Measurements from ENCODE around the gene YARS2.

YARS2 gene

GRCh38 chr12:32777691-32778175, 22.0 kb upstream of the YARS2 start:
- Histone ChIP-seq H3K4me3 (ENCODE audit: low read depth in 1 of 5, low read length in 5 of 5) (no peak overlapping the region), H3K4me1 (ENCODE audit: control insufficient read depth in 5 of 5, insufficient read depth in 5 of 5, low read length in 5 of 5) (peaks cover 0 to 7% (median 0%) of the 10 kb centered on the region in 5 donors), H3K9ac (ENCODE audit: low read length in 5 of 5) (no peak overlapping the region), H3K9me3 (ENCODE audit: control insufficient read depth in 5 of 5, low read length in 5 of 5) (no peaks in the 10 kb centered on the region), H3K27me3 (ENCODE audit: control insufficient read depth in 5 of 5, insufficient read depth in 4 of 5, low read length in 5 of 5) (peaks cover 0 to 3% (median 0%) of the 10 kb centered on the region in 5 donors), H3K27ac (ENCODE audit: low read depth, low read length) (no peak overlapping the region), H3K36me3 (ENCODE audit: control insufficient read depth in 5 of 5, insufficient read depth in 5 of 5, low read length in 5 of 5) (no peaks in the 10 kb centered on the region)

GRCh38 chr12:32777159-32777558, 21.5 kb upstream of the YARS2 start:
- no peak overlapping the region for H3K4me3 ChIP-seq (ENCODE audit: low read depth in 1 of 5, low read length in 5 of 5)
- no peak overlapping the region for H3K27ac ChIP-seq (ENCODE audit: low read depth, low read length)
- H3K4me1 ChIP-seq (ENCODE audit: control insufficient read depth in 5 of 5, insufficient read depth in 5 of 5, low read length in 5 of 5): peaks cover 0 to 7% (median 0%) of the 10 kb centered on the region in 5 donors
- no peaks in the 10 kb centered on the region for H3K36me3 ChIP-seq (ENCODE audit: control insufficient read depth in 5 of 5, insufficient read depth in 5 of 5, low read length in 5 of 5)
- H3K9me3 ChIP-seq (ENCODE audit: control insufficient read depth in 5 of 5, low read length in 5 of 5): no peaks in the 10 kb centered on the region
- peaks cover 0 to 3% (median 0%) of the 10 kb centered on the region in 5 donors for H3K27me3 ChIP-seq (ENCODE audit: control insufficient read depth in 5 of 5, insufficient read depth in 4 of 5, low read length in 5 of 5)
- no peak overlapping the region for H3K9ac ChIP-seq (ENCODE audit: low read length in 5 of 5)

- H3K9me3 ChIP-seq (ENCODE audit: control insufficient read depth in 5 of 5, low read length in 5 of 5): no peaks in the 10 kb centered on the region
- no peak overlapping the region for H3K27ac ChIP-seq (ENCODE audit: low read depth, low read length)
- H3K4me1 ChIP-seq (ENCODE audit: control insufficient read depth in 5 of 5, insufficient read depth in 5 of 5, low read length in 5 of 5): peaks cover 0 to 7% (median 0%) of the 10 kb centered on the region in 5 donors
- no peak overlapping the region for H3K4me3 ChIP-seq (ENCODE audit: low read depth in 1 of 5, low read length in 5 of 5)
- H3K27me3 ChIP-seq (ENCODE audit: control insufficient read depth in 5 of 5, insufficient read depth in 4 of 5, low read length in 5 of 5): peaks cover 0 to 3% (median 0%) of the 10 kb centered on the region in 5 donors
- no peak overlapping the region for H3K9ac ChIP-seq (ENCODE audit: low read length in 5 of 5)
- H3K36me3 ChIP-seq (ENCODE audit: control insufficient read depth in 5 of 5, insufficient read depth in 5 of 5, low read length in 5 of 5): no peaks in the 10 kb centered on the region
These were observed 20.6 kb upstream of the YARS2 start for GRCh38 chr12:32776258-32776657.

- H3K9me3 ChIP-seq (ENCODE audit: control insufficient read depth in 5 of 5, low read length in 5 of 5): no peaks in the 10 kb centered on the region
- H3K4me3 ChIP-seq (ENCODE audit: low read depth in 1 of 5, low read length in 5 of 5): no peak overlapping the region
- no peaks in the 10 kb centered on the region for H3K36me3 ChIP-seq (ENCODE audit: control insufficient read depth in 5 of 5, insufficient read depth in 5 of 5, low read length in 5 of 5)
- no peak overlapping the region for H3K27ac ChIP-seq (ENCODE audit: low read depth, low read length)
- H3K9ac ChIP-seq (ENCODE audit: low read length in 5 of 5): no peak overlapping the region
- no peaks in the 10 kb centered on the region for H3K4me1 ChIP-seq (ENCODE audit: control insufficient read depth in 5 of 5, insufficient read depth in 5 of 5, low read length in 5 of 5)
- H3K27me3 ChIP-seq (ENCODE audit: control insufficient read depth in 5 of 5, insufficient read depth in 4 of 5, low read length in 5 of 5): peaks cover 0 to 3% (median 0%) of the 10 kb centered on the region in 5 donors
These were observed 18.0 kb upstream of the YARS2 start for GRCh38 chr12:32773691-32774090.

- Histone ChIP-seq H3K9ac (ENCODE audit: low read length in 5 of 5) (no peak overlapping the region), H3K4me1 (ENCODE audit: control insufficient read depth in 5 of 5, insufficient read depth in 5 of 5, low read length in 5 of 5) (no peaks in the 10 kb centered on the region), H3K4me3 (ENCODE audit: low read depth in 1 of 5, low read length in 5 of 5) (no peak overlapping the region), H3K9me3 (ENCODE audit: control insufficient read depth in 5 of 5, low read length in 5 of 5) (no peaks in the 10 kb centered on the region), H3K36me3 (ENCODE audit: control insufficient read depth in 5 of 5, insufficient read depth in 5 of 5, low read length in 5 of 5) (no peaks in the 10 kb centered on the region), H3K27ac (ENCODE audit: low read depth, low read length) (no peak overlapping the region), H3K27me3 (ENCODE audit: control insufficient read depth in 5 of 5, insufficient read depth in 4 of 5, low read length in 5 of 5) (peaks cover 0 to 3% (median 2%) of the 10 kb centered on the region in 5 donors)
These were observed 14.4 kb upstream of the YARS2 start for GRCh38 chr12:32770141-32770540.

- Histone ChIP-seq H3K36me3 (ENCODE audit: control insufficient read depth in 5 of 5, insufficient read depth in 5 of 5, low read length in 5 of 5) (no peaks in the 10 kb centered on the region), H3K4me1 (ENCODE audit: control insufficient read depth in 5 of 5, insufficient read depth in 5 of 5, low read length in 5 of 5) (no peaks in the 10 kb centered on the region), H3K27me3 (ENCODE audit: control insufficient read depth in 5 of 5, insufficient read depth in 4 of 5, low read length in 5 of 5) (peaks cover 0 to 3% (median 0%) of the 10 kb centered on the region in 5 donors), H3K9me3 (ENCODE audit: control insufficient read depth in 5 of 5, low read length in 5 of 5) (no peaks in the 10 kb centered on the region), H3K4me3 (ENCODE audit: low read depth in 1 of 5, low read length in 5 of 5) (no peak overlapping the region), H3K9ac (ENCODE audit: low read length in 5 of 5) (no peak overlapping the region), H3K27ac (ENCODE audit: low read depth, low read length) (no peak overlapping the region)
These were observed 12.8 kb upstream of the YARS2 start for GRCh38 chr12:32768518-32768917.

- H3K4me1 ChIP-seq (ENCODE audit: control insufficient read depth in 5 of 5, insufficient read depth in 5 of 5, low read length in 5 of 5): peaks cover 0 to 3% (median 0%) of the 10 kb centered on the region in 5 donors
These were observed 10.2 kb upstream of the YARS2 start for GRCh38 chr12:32765906-32766305.

GRCh38 chr12:32761716-32762115, 6.0 kb upstream of the YARS2 start:
- H3K9ac ChIP-seq (ENCODE audit: low read length in 5 of 5): no peak overlapping the region
- no peaks in the 10 kb centered on the region for H3K36me3 ChIP-seq (ENCODE audit: control insufficient read depth in 5 of 5, insufficient read depth in 5 of 5, low read length in 5 of 5)
- no peaks in the 10 kb centered on the region for H3K9me3 ChIP-seq (ENCODE audit: control insufficient read depth in 5 of 5, low read length in 5 of 5)
- H3K4me3 ChIP-seq (ENCODE audit: low read depth in 1 of 5, low read length in 5 of 5): no peak overlapping the region
- H3K27ac ChIP-seq (ENCODE audit: low read depth, low read length): no peak overlapping the region
- peaks cover 0 to 2% (median 0%) of the 10 kb centered on the region in 5 donors for H3K27me3 ChIP-seq (ENCODE audit: control insufficient read depth in 5 of 5, insufficient read depth in 4 of 5, low read length in 5 of 5)
- H3K4me1 ChIP-seq (ENCODE audit: control insufficient read depth in 5 of 5, insufficient read depth in 5 of 5, low read length in 5 of 5): peaks cover 0 to 3% (median 0%) of the 10 kb centered on the region in 5 donors

More at GRCh38 chr12:32765906-32766305, 10.2 kb upstream of the YARS2 start:
- Histone ChIP-seq H3K4me3 (ENCODE audit: low read depth in 1 of 5, low read length in 5 of 5) (no peak overlapping the region), H3K9ac (ENCODE audit: low read length in 5 of 5) (no peak overlapping the region), H3K27me3 (ENCODE audit: control insufficient read depth in 5 of 5, insufficient read depth in 4 of 5, low read length in 5 of 5) (peaks cover 0 to 2% (median 2%) of the 10 kb centered on the region in 5 donors), H3K9me3 (ENCODE audit: control insufficient read depth in 5 of 5, low read length in 5 of 5) (no peaks in the 10 kb centered on the region), H3K36me3 (ENCODE audit: control insufficient read depth in 5 of 5, insufficient read depth in 5 of 5, low read length in 5 of 5) (no peaks in the 10 kb centered on the region), H3K27ac (ENCODE audit: low read depth, low read length) (no peak overlapping the region)

- H3K9me3 ChIP-seq (ENCODE audit: control insufficient read depth in 5 of 5, low read length in 5 of 5): no peaks in the 10 kb centered on the region
- H3K9ac ChIP-seq (ENCODE audit: low read length in 5 of 5): no peak overlapping the region
- no peak overlapping the region for H3K4me3 ChIP-seq (ENCODE audit: low read depth in 1 of 5, low read length in 5 of 5)
- no peak overlapping the region for H3K27ac ChIP-seq (ENCODE audit: low read depth, low read length)
- H3K27me3 ChIP-seq (ENCODE audit: control insufficient read depth in 5 of 5, insufficient read depth in 4 of 5, low read length in 5 of 5): peaks cover 0 to 2% (median 0%) of the 10 kb centered on the region in 5 donors
- peaks cover 3 to 28% (median 23%) of the 10 kb centered on the region in 5 donors for H3K4me1 ChIP-seq (ENCODE audit: control insufficient read depth in 5 of 5, insufficient read depth in 5 of 5, low read length in 5 of 5)
- H3K36me3 ChIP-seq (ENCODE audit: control insufficient read depth in 5 of 5, insufficient read depth in 5 of 5, low read length in 5 of 5): peaks cover 0 to 11% (median 5%) of the 10 kb centered on the region in 5 donors
These were observed 1.5 kb upstream of the YARS2 start for GRCh38 chr12:32757157-32757556.

GRCh38 chr12:32756476-32757066, 874 bp upstream of the YARS2 start:
- peaks cover 3 to 28% (median 23%) of the 10 kb centered on the region in 5 donors for H3K4me1 ChIP-seq (ENCODE audit: control insufficient read depth in 5 of 5, insufficient read depth in 5 of 5, low read length in 5 of 5)
- H3K9me3 ChIP-seq (ENCODE audit: control insufficient read depth in 5 of 5, low read length in 5 of 5): no peaks in the 10 kb centered on the region
- H3K27ac ChIP-seq (ENCODE audit: low read depth, low read length): peak overlapping the region; percentile 87
- H3K9ac ChIP-seq (ENCODE audit: low read length in 5 of 5): peak overlapping the region in 1 of 5 donors; percentile 92
- peaks cover 0 to 2% (median 0%) of the 10 kb centered on the region in 5 donors for H3K27me3 ChIP-seq (ENCODE audit: control insufficient read depth in 5 of 5, insufficient read depth in 4 of 5, low read length in 5 of 5)
- peak overlapping the region in 4 of 5 donors; percentile 79 to 100 (median 98) for H3K4me3 ChIP-seq (ENCODE audit: low read depth in 1 of 5, low read length in 5 of 5)
- H3K36me3 ChIP-seq (ENCODE audit: control insufficient read depth in 5 of 5, insufficient read depth in 5 of 5, low read length in 5 of 5): peaks cover 5 to 17% (median 9%) of the 10 kb centered on the region in 5 donors

Measured in subcutaneous abdominal adipose tissue (tissue), 5 donors.